Adrenal gland (tissue), 12 donors: Measurements from ENCODE around the gene PTPRN2. TPM values are rescaled to one million over a fixed set of nuclear protein-coding genes. Genes with fewer than 3 reads are reported as not detected.

Experiments used
- DNase-seq, 7 donors: peaks; one replicate each; pipeline ENCODE4 v3.0.0-alpha.2; 2019 to 2020
- H3K27ac ChIP-seq, 5 donors: fragments of 200-600 bp; sonication (generic) in 4 of 5; 1 replicate in 3 of 5; 2 replicates in 2 of 5; pipeline versions ENCODE4 v1.5.1 to v1.8.0; 2016 to 2020; ENCODE audit warnings: mild to moderate bottlenecking in 1 of 5
- H3K27me3 ChIP-seq: fragments of 200-600 bp; 2 replicates; pipeline ENCODE4 v1.8.0; 2021
- H3K36me3 ChIP-seq, 2 donors: fragments of 200-600 bp; replicated peaks in 1 of 2; 1 replicate in 1 of 2; 2 replicates in 1 of 2; pipeline versions ENCODE4 v1.5.1 to v1.8.0; 2018 to 2022
- H3K4me1 ChIP-seq, 2 donors: fragments of 200-600 bp; replicated peaks in 1 of 2; 1 replicate in 1 of 2; 2 replicates in 1 of 2; pipeline versions ENCODE4 v1.5.1 to v1.8.0; 2018 to 2021
- H3K4me3 ChIP-seq, 4 donors: fragments of 200-600 bp; sonication (generic) in 3 of 4; one replicate each; pipeline ENCODE4 v1.5.1; 2016 to 2018
- H3K9me3 ChIP-seq, 3 donors: fragments of 200-600 bp; sonication (generic) in 1 of 3; replicated peaks in 1 of 3; 1 replicate in 2 of 3; 2 replicates in 1 of 3; pipeline versions ENCODE4 v1.5.1 to v1.8.0; 2016 to 2021
- POLR2A ChIP-seq, 2 donors: fragments of 450-650 bp; IDR thresholded peaks; one replicate each; pipeline ENCODE4 v1.6.1; 2017; ENCODE audit warnings: antibody characterized with exemption in 2 of 2, mild to moderate bottlenecking in 2 of 2, moderate library complexity in 1 of 2
- WGBS, 4 donors: extraction: QIAGEN DNeasy Blood & Tissue Kit in 2 of 4; methylation state at CpG; one replicate each; pipeline versions ENCODE4 v1.1.5 to v1.1.7; 2013 to 2017; 5-methylcytosine and 5-hydroxymethylcytosine counted together
- intact Hi-C, 2 donors: fragments of 100-400 bp; cut with DNase I; formaldehyde crosslinking; loops; one replicate each; pipeline versions ENCODE4 v1.14.1 to v1.15.0; 2022 to 2023
- polyA plus RNA-seq, 3 donors: library from polyadenylated mRNA; stranded (reverse); fragments of 200-250 nt in 2 of 3; fragments of 350-450 nt in 1 of 3; fragmentation: Illumina TruSeq in 1 of 3; extraction: RNeasy Lipid Tissue Mini Kit (QIAGEN cat#74804) in 1 of 3; gene quantifications; one replicate each; pipeline ENCODE4 v1.2.3, GENCODE V29; 2013 to 2014
- total RNA-seq, 9 donors: library from RNA; depleted of rRNA in 4 of 9; stranded (reverse); fragments of >200 nt in 4 of 9; fragments of 120-200 nt in 1 of 9; fragmentation: NEBNext Ultra II Directional in 1 of 9; extraction: Animal tissue kit (Norgen Biotek cat#: 25700) in 1 of 9; gene quantifications; one replicate each; pipeline versions ENCODE4 v1.1.0 to v1.2.4, GENCODE V29; 2013 to 2023
- TF ChIP-seq, protein P1 (sequence below), 6 experiments: fragments of 450-650 bp in 4 of 6; fragments of 200-600 bp in 2 of 6; sonication (generic) in 1 of 6; IDR thresholded peaks; 1 replicate in 5 of 6; 2 replicates in 1 of 6; pipeline versions ENCODE4 v1.5.1 to v1.8.0; 2016 to 2021; ENCODE audit warnings: antibody characterized with exemption in 6 of 6, mild to moderate bottlenecking in 2 of 6, moderate library complexity in 1 of 6
- donor health status: healthy with polysubstance abuse.
- donor health status: Bipolar disorder and iron deficiency.
- donor health status: DM: yes; HTN: yes; CAD: no.
- donor health status: DM: no; HTN: no; CAD: no.
- donor health status: DM: no; HTN: no; CAD: no.
- donor health status: DM: yes; HTN: yes; CAD: no.

PTPRN2 gene
- total and polyA plus RNA-seq, 12 donors = 2.2 to 16.2 (median 3.4) TPM

DNA sequence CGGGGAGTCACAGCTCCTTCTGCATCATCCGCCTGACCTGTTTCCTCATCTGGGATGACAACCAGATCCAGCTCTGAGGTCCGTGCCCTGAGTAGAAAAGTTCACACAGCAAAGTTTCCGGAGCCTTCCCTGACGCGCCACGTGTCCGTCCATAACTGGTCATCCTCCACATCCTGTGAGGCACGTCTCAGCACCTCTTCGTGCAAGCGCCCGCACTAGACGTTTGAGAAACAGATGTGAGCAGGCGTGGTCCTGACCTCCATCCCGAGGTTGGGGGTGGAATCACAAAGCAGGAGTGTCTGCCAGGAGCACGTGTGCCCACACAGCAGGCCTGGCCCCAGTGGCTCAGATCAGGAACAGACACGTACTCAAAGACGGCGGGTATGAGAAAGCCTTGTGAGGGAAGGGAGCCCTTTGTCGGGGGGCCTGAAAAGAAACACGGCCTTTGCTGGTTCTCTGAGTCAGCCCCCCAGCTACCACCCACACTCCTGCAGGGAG, 730.0 kb downstream of the PTPRN2 start:
- DNase-seq = no peak

DNA sequence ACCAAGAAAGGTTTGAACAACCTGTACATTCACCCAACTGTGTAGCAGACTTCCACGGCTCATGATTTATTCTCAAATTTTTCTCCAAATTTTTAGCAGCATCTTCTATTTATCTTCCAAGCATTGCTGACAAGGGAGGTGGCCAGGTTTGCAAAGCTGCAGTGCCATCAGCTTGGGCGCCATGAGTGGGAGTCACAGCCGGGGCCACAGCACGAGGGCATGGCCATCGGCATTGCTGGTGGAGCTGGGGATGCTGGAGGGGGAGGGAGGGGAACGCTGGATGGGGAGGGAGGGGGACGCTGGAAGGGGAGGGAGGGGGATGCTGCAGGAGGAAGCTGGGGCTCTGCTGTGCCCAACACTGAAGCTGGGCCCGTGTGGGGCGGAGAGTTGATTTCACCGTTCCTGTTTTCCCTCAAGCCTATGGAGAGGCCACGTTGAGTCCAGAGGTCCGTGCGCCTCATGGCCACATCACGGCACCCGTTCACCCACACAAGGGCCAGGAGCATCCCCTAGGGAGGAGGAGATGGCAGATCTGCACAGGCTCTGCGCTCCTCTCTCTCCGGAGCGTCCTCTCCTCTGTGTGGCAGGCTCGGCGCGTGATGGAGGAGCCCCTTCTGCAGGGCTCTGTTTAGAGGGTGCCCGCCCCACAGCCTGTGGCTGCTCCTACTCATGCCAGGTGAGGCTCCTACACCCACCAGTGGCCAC, 730.6 kb downstream of the PTPRN2 start:
- intact Hi-C loops = no loop called here
- TF ChIP-seq, protein P1, sequence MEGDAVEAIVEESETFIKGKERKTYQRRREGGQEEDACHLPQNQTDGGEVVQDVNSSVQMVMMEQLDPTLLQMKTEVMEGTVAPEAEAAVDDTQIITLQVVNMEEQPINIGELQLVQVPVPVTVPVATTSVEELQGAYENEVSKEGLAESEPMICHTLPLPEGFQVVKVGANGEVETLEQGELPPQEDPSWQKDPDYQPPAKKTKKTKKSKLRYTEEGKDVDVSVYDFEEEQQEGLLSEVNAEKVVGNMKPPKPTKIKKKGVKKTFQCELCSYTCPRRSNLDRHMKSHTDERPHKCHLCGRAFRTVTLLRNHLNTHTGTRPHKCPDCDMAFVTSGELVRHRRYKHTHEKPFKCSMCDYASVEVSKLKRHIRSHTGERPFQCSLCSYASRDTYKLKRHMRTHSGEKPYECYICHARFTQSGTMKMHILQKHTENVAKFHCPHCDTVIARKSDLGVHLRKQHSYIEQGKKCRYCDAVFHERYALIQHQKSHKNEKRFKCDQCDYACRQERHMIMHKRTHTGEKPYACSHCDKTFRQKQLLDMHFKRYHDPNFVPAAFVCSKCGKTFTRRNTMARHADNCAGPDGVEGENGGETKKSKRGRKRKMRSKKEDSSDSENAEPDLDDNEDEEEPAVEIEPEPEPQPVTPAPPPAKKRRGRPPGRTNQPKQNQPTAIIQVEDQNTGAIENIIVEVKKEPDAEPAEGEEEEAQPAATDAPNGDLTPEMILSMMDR (IDR thresholded peaks at IDR 0.05) = no peak
- TF ChIP-seq POLR2A (IDR thresholded peaks at IDR 0.05) = no peak
- H3K27me3 ChIP-seq = no peaks in the 10 kb centered on the region
- no peak for DNase-seq
- no peaks in the 10 kb centered on the region for H3K9me3 ChIP-seq
- no peak overlapping the region for H3K4me3 ChIP-seq
- H3K27ac ChIP-seq = no peak overlapping the region
- 83 to 95% (median 88%) methylated on average over 14 to 22 of the region's 22 CpGs for WGBS, 4 donors
- H3K36me3 ChIP-seq = no peaks in the 10 kb centered on the region
- no peaks in the 10 kb centered on the region for H3K4me1 ChIP-seq

More for the DNA sequence above, 730.0 kb downstream of the PTPRN2 start:
- intact Hi-C loops = no loop called here
- WGBS, 4 donors = 63 to 86% (median 79%) methylated on average over 13 to 21 of the region's 21 CpGs
- Histone ChIP-seq H3K4me1 (no peaks in the 10 kb centered on the region), H3K9me3 (no peaks in the 10 kb centered on the region), H3K36me3 (no peaks in the 10 kb centered on the region), H3K4me3 (no peak overlapping the region), H3K27ac (no peak overlapping the region), H3K27me3 (no peaks in the 10 kb centered on the region)
- TF ChIP-seq POLR2A (IDR thresholded peaks at IDR 0.05) = no peak
- TF ChIP-seq, protein P1 (IDR thresholded peaks at IDR 0.05) = no peak

DNA sequence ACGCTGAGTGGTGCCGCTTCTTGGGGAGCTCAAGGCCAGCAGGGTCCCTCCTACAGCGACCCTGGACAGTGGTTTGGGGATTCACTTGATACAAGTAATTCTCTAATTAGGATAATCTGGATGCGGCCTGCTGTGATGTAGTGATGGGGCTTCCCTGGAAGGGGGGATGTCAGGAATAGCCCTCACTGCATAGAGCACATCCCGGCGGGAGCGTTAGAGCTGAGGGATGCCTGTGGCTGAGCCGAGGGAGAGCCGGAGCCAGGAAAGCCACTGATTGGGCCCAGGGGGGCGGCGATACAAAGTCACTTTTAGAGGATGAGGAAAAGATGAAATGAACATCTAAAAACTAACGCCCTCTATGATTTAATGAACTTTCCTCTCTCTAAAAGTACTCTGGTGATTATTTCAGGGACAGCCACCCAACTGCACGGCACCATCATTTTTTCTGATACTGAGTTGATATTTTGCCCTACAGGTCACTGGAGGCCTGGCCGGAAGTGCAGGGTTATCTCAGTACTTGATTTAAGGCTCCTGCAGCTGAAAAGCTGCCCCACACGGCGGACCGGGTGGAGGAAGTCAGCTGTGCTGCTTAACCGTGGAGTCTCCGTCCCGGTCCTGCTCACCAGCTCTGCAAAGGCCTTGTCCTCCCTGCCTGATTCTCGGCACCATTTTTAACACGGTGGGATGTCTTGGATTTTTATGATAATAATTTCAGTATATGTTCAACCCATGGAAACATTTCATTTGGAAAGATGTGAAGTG, 732.0 kb downstream of the PTPRN2 start:
- no peak overlapping the region for H3K27ac ChIP-seq
- H3K4me3 ChIP-seq = no peak overlapping the region
- no peaks in the 10 kb centered on the region for H3K27me3 ChIP-seq
- H3K36me3 ChIP-seq = no peaks in the 10 kb centered on the region
- no peak for DNase-seq
- intact Hi-C loops = no loop called here
- no peak for TF ChIP-seq POLR2A (IDR thresholded peaks at IDR 0.05)
- TF ChIP-seq, protein P1 (IDR thresholded peaks at IDR 0.05) = no peak
- no peaks in the 10 kb centered on the region for H3K4me1 ChIP-seq
- no peaks in the 10 kb centered on the region for H3K9me3 ChIP-seq
- WGBS, 4 donors = 66 to 74% (median 72%) methylated on average over 22 of the region's 22 CpGs

DNA sequence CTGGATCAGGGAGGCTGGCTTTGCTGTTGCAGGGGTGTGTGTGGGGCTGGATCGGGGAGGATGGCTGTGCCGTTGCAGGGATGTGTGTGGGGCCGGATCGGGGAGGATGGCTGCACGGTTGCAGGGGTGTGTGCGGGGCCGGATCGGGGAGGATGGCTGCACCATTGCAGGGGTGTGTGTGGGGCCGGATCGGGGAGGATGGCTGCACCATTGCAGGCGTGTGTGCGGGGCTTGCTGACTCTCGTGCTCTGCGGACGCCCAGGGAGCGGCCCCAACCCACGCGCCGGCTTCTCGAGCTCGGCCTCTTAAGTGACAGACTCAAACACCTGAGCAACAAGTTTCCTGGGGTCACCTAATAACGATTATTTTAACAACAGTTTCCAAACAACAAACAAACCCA, 732.6 kb downstream of the PTPRN2 start:
- Histone ChIP-seq H3K36me3 (no peaks in the 10 kb centered on the region), H3K27ac (peak overlapping the region in 1 of 5 donors; percentile 67), H3K4me3 (no peak overlapping the region), H3K9me3 (no peaks in the 10 kb centered on the region), H3K4me1 (no peaks in the 10 kb centered on the region), H3K27me3 (no peaks in the 10 kb centered on the region)
- no peak for DNase-seq
- TF ChIP-seq, protein P1 (IDR thresholded peaks at IDR 0.05) = no peak
- no peak for TF ChIP-seq POLR2A (IDR thresholded peaks at IDR 0.05)
- WGBS, 4 donors = 89 to 93% (median 91%) methylated on average over 21 to 22 of the region's 22 CpGs
- intact Hi-C loops = no loop called here
